PC-3 (cell line): Measurements from ENCODE around the gene SLC2A2. TPM values are rescaled to one million over a fixed set of nuclear protein-coding genes. Genes with fewer than 3 reads are reported as not detected.

Experiments
- ATAC-seq: fragments of 200-7000 bp; cut with Tn5 transposase; 2 replicates; pipeline ENCODE4 v1.9.1; 2020; ENCODE audit warnings: mild to moderate bottlenecking, moderate library complexity
- BruUV-seq: library from RNA; stranded (reverse); fragments of 400-500 nt; replicated peaks from 2 replicates; lab custom pipeline; 2021; lab: Mats Ljungman, UMichigan
- CTCF ChIA-PET: fragments of 300-600 bp; sonication (Branson Sonifier 250); formaldehyde crosslinking; loops from one replicate; lab custom pipeline; 2022; ENCODE audit warnings: antibody characterized with exemption; lab: Charles Lee
- POLR2A ChIA-PET: fragments of 300-600 bp; sonication (Branson Sonifier 250); formaldehyde crosslinking; loops from one replicate; lab custom pipeline; 2022; ENCODE audit warnings: antibody characterized with exemption; ENCODE audit not compliant: unreplicated experiment; lab: Charles Lee
- DNase-seq: peaks from one replicate; pipeline ENCODE4 v3.0.0-alpha.2; 2015
- H2AFZ ChIP-seq: fragments of 300-600 bp; sonication (generic); 2 replicates; pipeline ENCODE4 v1.6.0; 2016; ENCODE audit warnings: antibody characterized with exemption, low read length
- H3F3A ChIP-seq: fragments of 300-600 bp; sonication (generic); one replicate; pipeline ENCODE4 v1.6.0; 2017; ENCODE audit warnings: antibody characterized with exemption, low read length, control low read depth, mild to moderate bottlenecking; ENCODE audit not compliant: unreplicated experiment
- H3K27ac ChIP-seq: fragments of 300-600 bp; sonication (generic); 2 replicates; pipeline ENCODE4 v1.5.1; 2016; ENCODE audit warnings: mild to moderate bottlenecking, low read length
- H3K27me3 ChIP-seq: fragments of 300-600 bp; sonication (generic); 2 replicates; pipeline ENCODE4 v1.6.1; 2016; ENCODE audit warnings: low read length, mixed read lengths
- H3K36me3 ChIP-seq: fragments of 300-600 bp; sonication (generic); 2 replicates; pipeline ENCODE4 v1.6.1; 2016; ENCODE audit warnings: low read depth, mixed run types, low read length, mixed read lengths
- H3K4me1 ChIP-seq: fragments of 300-600 bp; sonication (generic); 2 replicates; pipeline ENCODE4 v1.5.1; 2016; ENCODE audit warnings: low read length; ENCODE audit not compliant: insufficient read depth
- H3K4me2 ChIP-seq: fragments of 300-600 bp; sonication (generic); 2 replicates; pipeline ENCODE4 v1.6.0; 2016; ENCODE audit warnings: low read length
- H3K4me3 ChIP-seq: fragments of 300-600 bp; sonication (generic); 2 replicates; pipeline ENCODE4 v1.5.1; 2016; ENCODE audit warnings: mild to moderate bottlenecking, low read length, mixed read lengths
- H3K79me2 ChIP-seq: fragments of 300-600 bp; sonication (generic); 2 replicates; pipeline ENCODE4 v1.6.1; 2017; ENCODE audit warnings: low read length, mixed read lengths
- H3K9ac ChIP-seq: fragments of 300-600 bp; sonication (generic); 2 replicates; pipeline ENCODE4 v1.6.0; 2016; ENCODE audit warnings: mild to moderate bottlenecking, low read length
- H3K9me2 ChIP-seq: fragments of 300-600 bp; sonication (generic); replicated peaks from 2 replicates; pipeline ENCODE4 v1.6.1; 2016; ENCODE audit warnings: mixed run types, low read length, mixed read lengths
- H3K9me3 ChIP-seq: fragments of 300-600 bp; sonication (generic); 2 replicates; pipeline ENCODE4 v1.6.1; 2016; ENCODE audit warnings: low read length, mixed read lengths
- H4K20me1 ChIP-seq: fragments of 300-600 bp; sonication (generic); 2 replicates; pipeline ENCODE4 v1.6.1; 2016; ENCODE audit warnings: low read length, mixed read lengths
- EZH2 ChIP-seq: fragments of 300-600 bp; sonication (generic); IDR thresholded peaks from one replicate; pipeline ENCODE4 v1.6.1; 2017; ENCODE audit warnings: antibody characterized with exemption, mild to moderate bottlenecking, low read length; ENCODE audit not compliant: unreplicated experiment
- EZH2phosphoT487 ChIP-seq: fragments of 300-600 bp; sonication (generic); IDR thresholded peaks from 2 replicates; pipeline ENCODE4 v1.6.1; 2018; ENCODE audit warnings: mild to moderate bottlenecking, antibody characterized with exemption, low read length, borderline replicate concordance
- intact Hi-C: fragments of 100-400 bp; cut with micrococcal nuclease; formaldehyde crosslinking; loops from 2 replicates; pipeline ENCODE4 v1.9.0; 2023
- total RNA-seq: library from RNA; depleted of rRNA; stranded (reverse); fragments of >200 nt; gene quantifications from 2 replicates; pipeline ENCODE4 v1.2.3, GENCODE V29; 2014
- TF ChIP-seq, protein P1 (sequence below): fragments of 300-600 bp; sonication (generic); conservative IDR thresholded peaks from 2 replicates; pipeline ENCODE4 v1.5.1; 2017; ENCODE audit warnings: antibody characterized with exemption, low read depth, mild to moderate bottlenecking, low read length

SLC2A2 gene
- total RNA-seq, 1 experiment from 2014 or later = not detected

GRCh38 chr3:171046760-171047159, 20.2 kb upstream of the SLC2A2 start:
- Histone ChIP-seq H3F3A (no peaks in the 10 kb centered on the region), H3K4me1 (no peaks in the 10 kb centered on the region), H3K79me2 (no peaks in the 10 kb centered on the region), H2AFZ (no peak overlapping the region), H3K9me3 (no peaks in the 10 kb centered on the region), H3K4me2 (no peak overlapping the region), H3K9me2 (no peaks in the 10 kb centered on the region), H3K9ac (no peak overlapping the region), H4K20me1 (no peaks in the 10 kb centered on the region), H3K4me3 (no peak overlapping the region), H3K27me3 (no peaks in the 10 kb centered on the region), H3K36me3 (no peaks in the 10 kb centered on the region), H3K27ac (no peak overlapping the region)
- DNase-seq (no peak), ATAC-seq (no peak)
- TF ChIP-seq EZH2 = no peak
- TF ChIP-seq, protein P1, sequence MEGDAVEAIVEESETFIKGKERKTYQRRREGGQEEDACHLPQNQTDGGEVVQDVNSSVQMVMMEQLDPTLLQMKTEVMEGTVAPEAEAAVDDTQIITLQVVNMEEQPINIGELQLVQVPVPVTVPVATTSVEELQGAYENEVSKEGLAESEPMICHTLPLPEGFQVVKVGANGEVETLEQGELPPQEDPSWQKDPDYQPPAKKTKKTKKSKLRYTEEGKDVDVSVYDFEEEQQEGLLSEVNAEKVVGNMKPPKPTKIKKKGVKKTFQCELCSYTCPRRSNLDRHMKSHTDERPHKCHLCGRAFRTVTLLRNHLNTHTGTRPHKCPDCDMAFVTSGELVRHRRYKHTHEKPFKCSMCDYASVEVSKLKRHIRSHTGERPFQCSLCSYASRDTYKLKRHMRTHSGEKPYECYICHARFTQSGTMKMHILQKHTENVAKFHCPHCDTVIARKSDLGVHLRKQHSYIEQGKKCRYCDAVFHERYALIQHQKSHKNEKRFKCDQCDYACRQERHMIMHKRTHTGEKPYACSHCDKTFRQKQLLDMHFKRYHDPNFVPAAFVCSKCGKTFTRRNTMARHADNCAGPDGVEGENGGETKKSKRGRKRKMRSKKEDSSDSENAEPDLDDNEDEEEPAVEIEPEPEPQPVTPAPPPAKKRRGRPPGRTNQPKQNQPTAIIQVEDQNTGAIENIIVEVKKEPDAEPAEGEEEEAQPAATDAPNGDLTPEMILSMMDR = no peak
- TF ChIP-seq EZH2phosphoT487 = no peak
- intact Hi-C loops = no loop called here
- BruUV-seq = no TSS peak
- ChIA-PET POLR2A (interaction anchor here (0.5 kb wide), 1 partner anchor 762 kb away, joined by 4 read pairs; no protein-coding TSS in a partner anchor), CTCF (no interaction called here)

GRCh38 chr3:171044835-171045793, 18.6 kb upstream of the SLC2A2 start:
- ChIA-PET POLR2A (interaction anchor here (0.6 kb wide), 1 partner anchor 1176 kb away, joined by 9 read pairs; no protein-coding TSS in a partner anchor), CTCF (no interaction called here)
- ATAC-seq = no peak

More at GRCh38 chr3:171044835-171045793, 18.6 kb upstream of the SLC2A2 start:
- Histone ChIP-seq H3K36me3 (no peaks in the 10 kb centered on the region), H3K9me3 (no peaks in the 10 kb centered on the region), H3K4me2 (no peak overlapping the region), H3K4me3 (no peak overlapping the region), H4K20me1 (no peaks in the 10 kb centered on the region), H3K9ac (no peak overlapping the region), H3F3A (no peaks in the 10 kb centered on the region), H3K9me2 (no peaks in the 10 kb centered on the region), H3K27ac (no peak overlapping the region), H3K4me1 (no peaks in the 10 kb centered on the region), H3K79me2 (no peaks in the 10 kb centered on the region), H3K27me3 (no peaks in the 10 kb centered on the region), H2AFZ (no peak overlapping the region)
- intact Hi-C loops = no loop called here
- TF ChIP-seq EZH2phosphoT487 = no peak
- TF ChIP-seq EZH2 = no peak
- TF ChIP-seq, protein P1 = no peak
- DNase-seq = peak; percentile 36
- no TSS peak for BruUV-seq
